Skeletal muscle cell (primary cell): Measurements from ENCODE around the gene TRIM71.

Experiments
- DNase-seq: peaks from one replicate; pipeline ENCODE4 v3.0.0-alpha.2; 2010; ENCODE audit warnings: low read depth
- H3K4me3 ChIP-seq: 2 replicates; pipeline ENCODE4 v1.5.1; 2011; ENCODE audit warnings: low read depth, mild to moderate bottlenecking, control low read depth, low read length, moderate library complexity

The TRIM71 gene

DNA sequence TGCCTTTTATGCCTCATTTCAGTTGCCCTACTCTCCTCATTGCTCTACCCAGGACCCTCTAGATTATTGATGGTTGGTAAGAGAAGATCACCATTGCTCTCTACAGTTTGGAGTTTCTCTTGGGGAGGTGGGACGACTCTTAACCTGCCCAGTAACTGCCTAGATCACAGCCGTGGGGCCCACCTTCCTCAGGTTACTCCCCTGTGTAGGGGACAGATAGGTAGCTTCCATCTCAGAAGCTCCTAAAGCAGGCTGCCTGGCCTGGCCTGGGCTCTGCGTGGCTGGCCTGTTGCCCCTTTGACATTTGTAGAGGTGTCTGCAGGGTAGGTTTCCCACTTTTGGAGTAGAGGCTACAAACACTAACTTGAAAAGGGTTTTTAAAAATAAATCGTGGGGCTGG is 42.7 kb downstream of the TRIM71 start:
- DNase-seq: no peak
- no peak overlapping the region for H3K4me3 ChIP-seq

DNA sequence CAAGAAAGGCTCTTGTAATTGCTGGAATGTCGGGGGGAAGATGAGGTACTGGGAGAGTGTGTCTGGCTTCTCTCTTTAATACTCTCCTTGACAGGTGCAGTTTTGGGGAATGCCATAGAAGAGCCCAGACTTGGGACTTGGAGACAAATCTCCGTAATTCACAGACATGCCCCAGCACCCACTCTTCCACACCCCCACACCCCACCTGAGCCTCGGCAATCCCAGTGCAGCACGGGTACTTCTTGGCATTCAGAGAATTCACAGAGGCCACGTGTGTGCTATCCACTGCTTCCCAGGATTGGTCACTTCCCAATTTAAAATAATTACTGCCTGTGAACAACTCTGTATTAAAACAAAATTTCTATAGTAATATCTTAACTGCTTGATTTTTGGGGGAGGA is 43.9 kb downstream of the TRIM71 start:
- H3K4me3 ChIP-seq: no peak overlapping the region
- DNase-seq: no peak

DNA sequence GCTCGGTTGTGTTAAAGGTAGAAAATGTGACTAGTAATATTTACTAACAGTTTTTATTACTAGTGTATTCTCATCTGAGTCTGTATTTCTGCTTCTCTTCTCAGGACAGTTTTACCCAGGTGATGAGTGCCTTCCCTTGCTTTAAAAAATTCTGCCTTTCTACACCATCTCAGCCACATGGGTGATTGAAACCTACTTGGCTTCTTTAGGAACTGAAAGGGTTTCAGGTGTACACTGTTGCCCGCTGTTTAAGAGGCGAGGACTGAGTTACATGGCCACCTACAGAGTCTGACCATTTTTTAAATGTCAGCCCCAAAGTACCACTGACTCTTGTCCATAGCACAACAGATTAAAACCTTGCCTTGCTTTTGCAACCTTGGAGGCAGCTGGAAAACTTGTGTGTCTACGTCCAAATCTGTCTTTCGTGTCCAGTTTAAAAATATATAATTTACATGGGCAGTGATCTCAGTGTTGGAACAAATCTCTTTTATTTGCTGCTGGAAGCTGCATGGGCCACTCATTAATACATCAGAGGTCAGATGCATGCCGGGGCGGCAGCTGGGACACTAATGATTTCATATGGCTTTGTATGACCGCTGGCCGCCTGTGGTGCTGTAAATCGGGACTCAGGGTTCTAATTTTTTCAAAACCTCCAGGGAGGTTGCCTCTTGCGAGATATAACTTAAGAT is 44.6 kb downstream of the TRIM71 start:
- H3K4me3 ChIP-seq: no peak overlapping the region
- no peak for DNase-seq

DNA sequence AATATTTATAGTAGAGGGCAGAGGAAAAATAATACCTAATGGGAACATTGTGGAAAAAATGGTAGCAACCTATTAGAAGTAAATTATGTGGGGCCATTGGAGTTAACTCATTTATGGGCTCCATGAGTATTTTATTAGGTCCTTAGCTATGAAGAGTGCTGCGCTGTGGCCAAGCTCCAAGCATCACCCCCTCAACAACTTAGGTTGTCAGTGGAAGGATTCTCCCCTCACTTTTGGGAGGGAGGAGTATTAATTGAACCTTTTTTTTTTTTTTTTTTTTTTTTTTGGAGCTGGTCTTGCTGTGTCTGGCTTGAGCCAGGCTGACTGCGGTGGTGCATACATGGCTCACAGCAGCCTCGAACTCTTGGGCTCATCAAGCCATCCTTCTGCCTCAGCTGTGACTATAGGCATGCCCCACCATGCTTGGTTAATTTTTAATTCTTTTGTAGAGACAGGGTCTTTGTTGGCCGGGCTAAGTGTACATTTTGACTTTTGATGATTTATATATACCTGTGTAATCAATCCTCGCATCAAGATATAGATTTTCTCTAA is 45.2 kb downstream of the TRIM71 start:
- DNase-seq: no peak

DNA sequence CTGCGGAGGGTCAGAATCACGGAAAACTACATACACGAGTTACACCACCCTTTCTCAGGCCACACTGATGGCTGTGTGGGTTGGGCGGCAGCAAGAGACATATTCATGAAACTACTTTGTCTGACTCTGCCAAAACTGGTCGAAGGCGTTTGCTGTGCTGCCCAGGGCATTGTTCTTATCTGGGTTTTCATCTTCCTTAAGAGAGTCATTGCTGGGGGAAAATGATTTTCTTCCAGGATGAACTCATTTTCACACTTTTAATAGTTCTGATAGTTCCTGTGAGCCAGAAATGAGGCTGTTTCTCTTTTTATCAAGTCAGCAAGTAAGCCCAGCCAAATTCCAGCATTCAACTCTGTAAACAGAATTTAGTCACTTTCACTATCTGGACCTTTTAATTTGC is 47.6 kb downstream of the TRIM71 start:
- DNase-seq: no peak
- no peak overlapping the region for H3K4me3 ChIP-seq

More for the DNA sequence above, 45.2 kb downstream of the TRIM71 start:
- no peak overlapping the region for H3K4me3 ChIP-seq

DNA sequence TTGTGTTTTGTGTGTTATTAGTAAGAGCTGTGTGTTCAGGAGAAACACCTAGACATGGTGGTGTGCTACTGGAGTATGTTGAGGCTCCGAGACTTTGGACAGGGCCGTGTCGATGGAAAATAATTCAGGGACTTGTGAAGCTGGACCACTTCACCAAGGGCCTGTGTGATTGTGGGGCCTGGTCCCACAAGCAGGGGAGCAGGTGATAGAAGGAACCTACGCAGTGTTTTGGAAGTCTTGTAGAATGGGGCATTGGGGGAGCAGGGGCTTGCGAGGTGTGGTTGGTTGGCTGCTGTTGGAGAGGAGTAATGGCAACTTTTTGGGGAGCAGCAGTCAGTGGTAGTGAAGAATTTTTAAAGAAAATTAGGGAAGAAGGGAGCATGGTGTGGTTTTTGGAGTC is 48.7 kb downstream of the TRIM71 start:
- DNase-seq: no peak

DNA sequence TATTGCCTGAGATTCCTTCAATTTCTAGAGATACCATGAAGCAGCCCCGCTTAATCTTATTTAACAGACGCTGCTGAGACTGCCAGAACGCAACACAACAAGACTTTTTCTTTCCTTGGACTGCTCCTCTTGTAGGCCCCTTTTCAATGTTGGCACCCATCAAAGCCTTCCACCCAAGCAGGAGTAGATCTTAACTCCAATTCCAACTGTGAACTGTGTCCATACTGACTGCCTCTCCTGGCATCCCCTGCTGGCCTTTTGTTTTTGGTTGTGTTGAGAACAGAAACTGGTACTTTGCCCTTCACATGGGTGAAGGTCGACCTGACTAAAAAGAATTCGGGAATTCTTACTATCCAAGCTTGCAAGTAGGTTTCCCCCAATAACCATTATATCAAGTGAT is 50.2 kb downstream of the TRIM71 start:
- no peak for DNase-seq
- H3K4me3 ChIP-seq: no peak overlapping the region

More for the DNA sequence above, 48.7 kb downstream of the TRIM71 start:
- no peak overlapping the region for H3K4me3 ChIP-seq

DNA sequence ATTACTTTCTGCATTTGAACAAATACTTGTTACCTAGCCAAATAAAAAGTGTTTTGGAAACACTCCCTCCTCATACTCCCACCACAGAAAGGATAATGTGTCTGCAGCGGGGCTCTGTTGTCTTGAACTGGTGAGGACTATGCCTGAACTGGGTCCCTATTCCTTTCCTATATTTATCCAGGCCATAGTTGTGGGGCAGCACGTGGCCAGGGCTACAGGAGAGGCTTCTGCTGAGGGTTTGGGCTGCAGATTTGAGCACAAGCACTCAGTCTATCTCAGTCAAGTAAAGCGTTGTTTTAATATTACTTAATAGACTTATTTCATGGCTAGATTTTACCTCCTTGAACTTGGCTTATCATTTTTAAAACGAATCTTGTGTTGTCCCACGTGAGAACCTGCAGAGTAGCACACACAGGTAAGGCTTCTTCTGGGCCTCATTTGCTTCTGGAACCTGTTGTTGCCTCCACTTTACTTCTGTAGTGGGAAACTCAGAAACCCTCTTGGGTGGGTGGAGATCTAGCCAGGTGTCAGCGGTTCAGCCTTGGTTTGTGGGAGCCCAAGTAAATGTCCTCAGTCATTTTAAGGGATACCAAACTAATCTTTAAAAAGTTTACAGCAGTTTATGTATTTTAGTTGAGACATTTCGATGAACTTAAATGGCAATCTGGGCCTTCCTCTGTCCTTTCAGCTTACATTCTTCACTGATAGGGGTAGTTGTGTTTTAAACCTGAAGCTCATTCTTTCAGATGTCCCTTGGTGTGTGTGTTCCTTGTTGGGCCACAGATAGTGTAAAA is 51.1 kb downstream of the TRIM71 start:
- no peak overlapping the region for H3K4me3 ChIP-seq
- no peak for DNase-seq

DNA sequence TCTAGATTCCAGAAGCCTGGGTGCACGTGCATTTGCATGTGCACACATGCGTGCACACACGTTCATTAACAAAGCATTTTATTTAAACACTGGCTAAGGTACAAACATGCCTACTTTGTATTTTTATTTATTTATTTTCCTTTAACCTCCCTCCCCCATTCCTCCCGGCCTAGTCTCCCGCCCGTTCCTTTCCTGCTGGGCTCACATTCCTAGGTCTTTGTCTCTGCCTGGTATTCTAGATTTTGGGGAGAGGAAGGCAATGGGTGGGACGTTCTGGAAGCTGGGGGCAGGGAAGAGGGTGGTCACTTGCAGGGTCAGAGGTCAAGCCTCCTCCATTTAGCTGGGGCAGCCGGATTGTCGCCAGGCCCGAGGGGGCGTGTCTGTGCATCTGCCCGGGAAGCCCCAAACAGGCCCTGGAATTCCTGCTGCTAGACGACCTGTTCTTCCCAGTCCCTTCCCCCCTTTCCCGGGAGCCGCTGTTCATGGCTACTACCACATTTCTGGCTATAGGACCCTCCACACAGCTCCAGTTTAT is 51.8 kb downstream of the TRIM71 start:
- H3K4me3 ChIP-seq: no peak overlapping the region
- DNase-seq: no peak

DNA sequence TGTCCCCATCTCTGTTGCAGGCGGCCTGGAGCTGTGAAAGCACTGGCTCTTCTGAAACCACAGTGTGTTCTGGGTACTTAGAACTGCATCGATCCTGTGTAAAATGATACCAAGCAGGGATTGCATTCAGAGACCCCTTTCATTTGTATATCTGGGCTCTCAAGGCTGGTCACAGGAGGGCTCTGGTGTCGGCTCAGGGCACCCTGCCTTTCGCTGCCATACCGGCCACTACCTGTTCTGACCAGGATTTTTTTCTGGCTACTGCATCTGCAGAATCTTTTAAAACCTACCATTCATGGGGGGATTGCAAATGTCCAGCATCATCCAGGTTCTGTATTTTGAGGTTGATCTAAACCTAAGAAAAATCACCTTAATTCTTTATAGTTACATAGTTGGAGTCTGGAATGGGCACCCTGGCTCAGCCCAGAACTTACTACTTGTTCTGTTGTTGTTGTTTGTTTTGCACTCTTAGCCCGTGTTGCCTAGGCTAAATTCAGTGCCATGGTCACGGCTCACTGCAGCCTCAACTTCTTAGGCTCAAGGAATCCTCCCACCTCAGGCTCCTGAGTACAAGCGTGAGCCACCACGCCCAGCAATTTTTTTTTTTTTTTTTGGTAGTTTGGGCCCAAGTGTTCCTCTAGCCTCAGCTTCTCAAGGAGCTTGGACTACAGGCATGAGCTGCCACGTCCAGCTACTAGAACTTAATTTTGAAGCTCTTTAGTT is 52.7 kb downstream of the TRIM71 start:
- no peak for DNase-seq
- no peak overlapping the region for H3K4me3 ChIP-seq

DNA sequence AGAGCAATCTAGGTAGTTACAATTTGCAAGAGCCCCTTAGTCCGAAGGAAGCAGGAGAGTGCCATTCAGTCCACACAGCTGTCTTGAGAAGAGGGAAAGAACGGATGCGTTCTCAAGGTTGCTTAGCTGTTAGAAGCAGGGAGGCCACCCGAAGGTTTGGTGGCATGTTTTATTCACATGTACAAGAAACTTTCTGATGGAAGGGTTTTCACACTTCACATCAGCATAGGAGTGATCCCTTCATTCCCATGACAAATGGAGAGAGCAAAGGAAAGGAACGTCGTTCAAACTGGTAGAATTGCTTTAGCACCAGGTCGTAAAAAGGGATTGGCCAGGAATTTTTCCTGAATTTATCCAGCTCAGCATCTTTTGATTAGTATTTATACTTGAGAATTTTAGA is 53.5 kb downstream of the TRIM71 start:
- DNase-seq: no peak
- no peak overlapping the region for H3K4me3 ChIP-seq

DNA sequence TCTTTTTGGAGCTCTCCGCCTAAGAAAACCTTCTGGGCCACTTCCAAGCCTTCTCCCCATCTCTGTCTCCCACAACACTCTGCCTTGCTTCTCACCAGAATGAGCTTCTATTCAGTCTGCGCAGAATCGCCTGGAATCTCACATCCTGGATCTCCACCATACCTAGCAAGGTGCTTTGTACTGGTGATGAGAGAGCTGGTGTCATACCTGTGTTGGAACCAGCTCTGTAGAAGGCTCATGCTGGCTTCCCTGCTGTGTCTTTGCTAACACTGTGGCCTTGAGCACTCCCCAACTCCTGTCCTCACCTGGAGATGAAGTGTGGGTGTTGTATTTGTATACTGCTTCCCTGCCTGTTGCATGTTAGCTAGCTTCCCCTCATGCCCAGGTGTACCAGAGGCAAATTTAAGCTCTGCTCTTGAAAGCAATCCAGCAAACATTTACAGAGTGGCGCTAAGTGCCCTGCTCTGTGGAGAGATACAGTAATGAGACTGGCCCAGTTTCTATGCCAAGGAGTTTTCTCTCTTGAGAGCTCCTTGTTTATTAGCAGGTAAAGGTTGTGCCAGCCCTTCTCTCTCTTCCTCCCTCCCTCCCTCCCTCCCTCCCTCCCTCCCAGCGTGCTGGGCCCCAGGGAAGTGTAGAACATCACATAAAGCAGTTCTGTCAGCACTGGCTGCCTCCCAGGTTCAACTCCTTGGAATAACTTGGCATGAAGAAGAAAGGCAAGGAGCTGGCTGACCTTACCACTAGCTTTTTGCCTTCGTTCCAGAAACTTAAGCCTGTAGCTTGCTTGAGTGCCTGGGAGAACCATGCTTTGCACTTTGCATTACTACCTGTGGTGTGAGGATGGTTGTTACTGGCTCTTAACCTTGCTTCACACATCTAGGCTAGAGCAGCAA is 54.9 kb downstream of the TRIM71 start:
- no peak overlapping the region for H3K4me3 ChIP-seq
- DNase-seq: peak; percentile 36

DNA sequence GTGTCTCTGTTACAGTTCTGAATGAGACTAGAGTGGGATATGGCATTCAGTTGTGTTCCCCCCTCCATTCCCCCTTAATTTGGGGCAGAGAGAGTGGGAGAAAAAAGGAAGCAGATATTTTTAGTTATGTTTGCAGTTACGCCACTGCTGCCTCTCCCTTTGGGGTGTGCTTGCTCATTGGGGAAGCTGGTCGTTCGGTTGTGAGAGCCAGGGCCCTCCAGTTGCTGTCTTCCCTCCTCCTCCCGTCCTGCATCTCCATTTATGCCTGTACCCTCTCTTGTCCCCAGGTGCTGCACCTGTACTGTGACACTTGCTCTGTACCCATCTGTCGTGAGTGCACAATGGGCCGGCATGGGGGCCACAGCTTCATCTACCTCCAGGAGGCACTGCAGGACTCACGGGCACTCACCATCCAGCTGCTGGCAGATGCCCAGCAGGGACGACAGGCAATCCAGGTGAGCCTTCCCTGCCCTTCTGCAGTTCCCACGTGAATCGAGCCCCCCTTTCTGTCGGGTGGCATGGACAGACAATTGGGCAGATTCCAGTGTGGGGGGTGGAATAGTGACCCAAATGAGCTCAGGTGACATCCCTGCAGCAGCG is 55.8 kb downstream of the TRIM71 start:
- no peak for DNase-seq

DNA sequence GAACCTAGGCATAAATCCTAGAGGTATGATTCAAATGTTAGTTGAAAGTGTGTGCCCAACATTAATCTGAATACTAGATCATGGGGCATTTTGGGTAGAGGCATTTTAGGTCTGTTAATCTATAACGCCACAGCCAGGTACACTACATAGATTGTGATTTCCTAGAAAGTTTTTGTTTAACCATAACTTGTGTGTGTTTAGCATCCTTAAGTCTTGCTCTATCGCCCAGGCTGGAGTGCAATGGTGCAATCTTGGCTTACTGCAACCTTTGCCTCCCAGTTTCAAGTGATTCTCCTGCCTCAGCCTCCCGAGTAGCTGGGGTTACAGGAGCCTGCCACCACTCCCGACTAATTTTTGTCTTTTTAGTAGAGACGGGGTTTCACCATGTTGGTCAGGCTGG is 59.1 kb downstream of the TRIM71 start:
- DNase-seq: no peak
- no peak overlapping the region for H3K4me3 ChIP-seq

More for the DNA sequence above, 55.8 kb downstream of the TRIM71 start:
- no peak overlapping the region for H3K4me3 ChIP-seq

DNA sequence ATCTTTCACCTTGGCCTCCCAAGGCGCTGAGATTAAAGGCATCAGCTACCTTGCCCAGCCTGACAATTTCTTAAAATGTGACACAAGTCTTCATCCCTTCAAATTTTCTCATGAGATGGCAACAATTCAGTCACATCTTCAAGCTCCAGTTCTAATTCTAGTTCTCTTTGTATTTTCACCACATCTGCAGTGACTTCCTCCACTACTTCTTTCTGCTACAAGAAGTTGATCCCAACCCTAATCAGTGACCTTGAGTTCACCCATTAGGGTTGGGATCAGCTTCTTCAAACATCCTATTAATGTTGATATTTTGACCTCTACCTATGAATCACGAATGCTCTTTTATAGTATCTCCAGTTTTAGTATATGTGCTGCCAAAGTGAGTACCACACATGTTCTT is 59.8 kb downstream of the TRIM71 start:
- H3K4me3 ChIP-seq: no peak overlapping the region
- DNase-seq: no peak

DNA sequence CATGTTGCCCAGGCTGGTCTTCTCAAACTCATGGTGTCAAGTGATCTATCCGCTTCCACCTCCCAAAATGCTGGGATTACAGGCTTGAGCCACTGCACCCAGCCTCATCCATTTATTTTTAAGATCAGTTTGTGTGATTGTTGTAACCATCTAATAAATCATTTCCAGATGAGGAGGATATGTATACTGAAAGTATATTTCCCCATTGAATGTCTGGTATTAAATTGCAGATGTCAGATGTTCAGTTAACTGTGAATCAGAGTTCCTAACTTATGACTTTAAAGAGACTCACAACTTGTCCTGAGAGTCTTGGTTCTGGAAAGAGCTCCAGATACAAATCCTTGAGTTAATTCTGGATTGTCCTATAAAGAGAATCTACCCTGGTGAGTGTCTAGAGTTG is 62.4 kb downstream of the TRIM71 start:
- no peak for DNase-seq
- H3K4me3 ChIP-seq: no peak overlapping the region

DNA sequence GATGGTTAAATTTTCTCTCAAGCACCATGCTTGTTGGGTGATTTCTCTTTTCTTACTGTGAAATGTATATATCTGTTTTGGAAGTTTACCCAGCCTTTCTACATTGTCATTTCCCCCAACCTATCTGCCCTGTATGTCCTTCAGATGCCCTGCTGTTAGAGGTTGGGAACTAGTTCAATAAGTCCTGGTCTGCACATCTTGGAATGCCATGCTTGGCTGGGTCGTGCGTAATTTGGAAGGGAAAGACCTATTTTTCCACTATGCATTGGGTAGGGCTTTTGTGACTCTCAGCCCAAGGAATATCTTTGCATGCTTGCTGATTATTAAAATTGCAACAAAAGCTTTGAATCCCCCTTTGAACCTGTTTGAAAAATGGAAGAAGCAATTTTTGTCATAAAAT is 63.8 kb downstream of the TRIM71 start:
- H3K4me3 ChIP-seq: no peak overlapping the region
- DNase-seq: no peak

DNA sequence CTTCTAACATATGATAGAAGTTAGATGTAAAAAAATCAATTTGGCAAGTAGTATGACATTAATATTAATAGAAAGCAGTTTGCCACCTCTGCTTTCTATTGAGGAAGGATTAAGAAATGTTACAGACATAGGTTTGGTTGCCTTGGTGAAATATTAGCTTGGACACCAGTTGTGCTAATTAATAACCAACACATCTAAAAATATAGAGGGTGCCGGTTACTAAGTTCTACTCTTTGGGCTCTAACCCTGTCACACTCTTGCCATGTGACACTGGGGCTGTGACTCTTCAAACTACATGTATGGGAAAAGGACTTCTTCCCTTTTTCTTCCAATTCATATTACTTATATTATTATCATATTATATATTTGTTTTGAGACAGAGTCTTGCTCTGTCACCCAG is 64.4 kb downstream of the TRIM71 start:
- no peak for DNase-seq
- H3K4me3 ChIP-seq: no peak overlapping the region

DNA sequence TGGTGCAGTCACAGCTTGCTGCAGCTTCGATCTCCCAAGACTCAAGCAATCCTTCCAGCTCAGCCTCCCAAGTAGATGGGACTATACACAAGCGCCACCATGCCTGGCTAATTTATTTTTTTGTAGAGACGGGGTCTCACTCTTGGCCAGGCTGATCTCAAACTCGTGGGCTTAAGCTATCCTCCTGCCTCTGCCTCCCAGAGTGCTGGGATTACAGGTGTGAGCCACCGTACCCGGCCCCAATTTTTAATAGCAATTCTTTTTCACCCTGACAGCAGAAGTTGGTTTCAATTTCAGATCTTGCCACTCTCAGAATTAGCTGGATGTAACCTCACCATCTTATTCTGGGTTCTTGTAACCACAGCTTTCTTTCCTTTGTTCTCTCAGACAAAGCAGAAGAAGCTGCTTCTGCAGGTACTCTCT is 64.8 kb downstream of the TRIM71 start:
- H3K4me3 ChIP-seq: no peak overlapping the region
- DNase-seq: no peak
